GM18507 (cell line): Measurements from ENCODE around the gene PRKCE.

Experiments used
- DNase-seq: peaks from one replicate; pipeline ENCODE4 v3.0.0; 2011; ENCODE audit warnings: low read depth; ENCODE audit not compliant: insufficient read length; ENCODE audit errors: extremely low spot score
- FAIRE-seq: peaks from 2 replicates; lab custom pipeline; 2011; peaks lifted over from hg19 to GRCh38; lab: Jason Lieb, UNC

Gene PRKCE

DNA sequence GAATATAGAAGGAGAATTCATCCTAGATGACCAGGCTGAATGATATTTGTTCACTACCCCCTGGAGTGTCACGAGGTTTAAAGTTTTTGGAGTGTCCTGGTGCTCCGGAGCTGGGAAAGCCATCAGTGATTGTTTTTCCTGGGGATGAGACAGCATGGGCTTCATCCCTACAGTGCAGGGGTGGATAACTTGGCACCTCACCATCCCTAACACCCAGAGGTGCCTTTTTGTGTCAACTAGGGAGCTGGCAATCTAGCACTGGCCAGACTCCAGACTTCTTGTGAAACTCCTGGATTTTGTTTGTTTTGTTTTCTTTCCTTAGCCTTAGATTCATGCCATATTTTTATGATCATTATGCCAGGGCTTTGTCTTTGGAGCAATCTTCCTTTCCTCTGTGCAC is 164.8 kb downstream of the PRKCE start:
- FAIRE-seq (no peak), DNase-seq (no peak)

DNA sequence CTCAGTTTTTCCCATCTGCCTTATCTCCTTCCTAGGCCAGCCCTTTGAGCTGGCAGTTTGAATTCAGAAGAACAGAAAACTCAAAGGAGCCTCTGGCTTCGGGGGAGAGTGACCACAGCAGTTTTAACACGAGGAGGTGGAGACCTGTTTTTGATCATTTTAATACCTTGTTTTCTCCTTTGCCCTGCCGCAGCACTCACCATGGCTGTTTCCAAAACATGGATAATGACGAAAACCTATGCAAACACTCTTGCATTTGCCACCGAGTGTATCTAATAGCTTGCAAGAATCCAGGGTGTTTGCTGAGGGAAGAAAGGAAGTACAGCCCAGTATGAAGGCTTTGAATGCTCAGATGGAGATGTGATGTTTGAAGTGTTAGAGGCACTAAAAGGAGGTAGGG is 167.1 kb downstream of the PRKCE start:
- no peak for DNase-seq
- FAIRE-seq = no peak

DNA sequence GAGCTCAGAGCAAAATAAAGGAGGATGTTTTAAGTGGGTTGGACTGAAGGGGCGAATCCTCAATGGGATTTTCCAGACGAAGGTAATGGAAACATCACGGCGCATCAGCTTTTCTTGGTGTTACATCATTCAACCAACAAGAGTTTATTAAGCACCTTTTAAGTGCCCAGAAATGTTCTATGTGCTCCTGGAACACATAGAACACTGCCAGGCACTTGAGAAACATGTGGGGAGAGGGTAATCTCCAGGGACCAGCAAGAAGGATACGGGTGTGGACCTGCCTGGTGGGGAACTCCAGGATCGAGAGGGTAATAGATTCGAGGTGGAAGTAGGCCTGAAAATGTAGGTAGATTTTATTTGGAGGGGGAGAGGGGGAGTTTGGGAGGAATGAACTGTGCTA is 168.6 kb downstream of the PRKCE start:
- FAIRE-seq = no peak

DNA sequence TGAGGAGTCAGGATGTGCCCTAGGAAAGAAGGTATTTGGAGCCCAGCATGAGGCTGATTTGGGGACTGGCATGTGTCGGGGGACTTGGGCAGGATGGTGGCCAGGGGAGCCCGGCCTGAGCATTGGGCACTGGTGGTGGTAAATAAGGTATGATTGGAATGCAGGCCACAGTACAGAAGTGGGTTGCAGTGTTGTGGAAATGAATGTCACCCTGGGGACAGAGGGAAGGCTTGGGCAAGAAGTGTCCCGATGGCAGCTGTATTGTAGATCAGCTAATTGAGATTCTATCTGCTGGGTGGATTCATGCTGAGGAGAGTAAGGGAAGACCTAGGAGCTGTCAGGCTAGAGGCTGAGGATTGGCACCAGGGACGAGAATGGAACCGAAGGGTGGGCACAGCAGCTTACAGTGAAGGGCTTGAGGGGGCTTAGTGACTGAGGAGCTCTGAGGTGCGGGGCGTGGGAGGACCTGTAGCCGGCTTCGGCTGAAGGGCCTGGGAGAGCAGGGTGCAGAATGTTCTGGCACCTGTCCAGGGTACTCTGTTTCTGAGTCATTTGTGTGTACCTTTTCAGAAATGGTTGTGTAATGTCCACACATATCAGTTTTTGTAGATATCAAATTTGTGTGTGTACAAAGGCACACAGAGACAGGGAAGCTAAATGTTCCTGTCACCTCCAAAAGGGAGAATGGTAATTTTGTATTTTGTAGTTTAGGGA is 170.2 kb downstream of the PRKCE start:
- FAIRE-seq = no peak

More for the DNA sequence above, 168.6 kb downstream of the PRKCE start:
- no peak for DNase-seq

DNA sequence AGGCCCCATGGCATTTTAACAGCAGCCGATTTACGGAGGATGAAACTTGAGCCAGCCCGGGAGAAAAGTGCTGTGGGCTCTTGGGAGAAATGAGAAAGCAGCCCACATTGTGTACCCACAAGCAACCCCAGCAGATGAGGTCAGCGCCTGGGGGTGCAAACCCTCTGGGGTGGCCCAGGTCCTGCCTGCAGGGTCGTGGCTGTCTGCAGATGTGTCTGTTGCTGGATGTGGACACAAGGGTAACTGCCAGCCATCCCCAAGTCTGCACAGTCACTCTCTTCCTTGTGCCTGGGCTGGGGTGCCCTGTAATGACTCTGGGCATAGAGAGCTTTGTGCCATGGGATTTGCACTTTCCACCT is 170.8 kb downstream of the PRKCE start:
- FAIRE-seq (no peak), DNase-seq (no peak)

More for the DNA sequence above, 170.2 kb downstream of the PRKCE start:
- DNase-seq = no peak

DNA sequence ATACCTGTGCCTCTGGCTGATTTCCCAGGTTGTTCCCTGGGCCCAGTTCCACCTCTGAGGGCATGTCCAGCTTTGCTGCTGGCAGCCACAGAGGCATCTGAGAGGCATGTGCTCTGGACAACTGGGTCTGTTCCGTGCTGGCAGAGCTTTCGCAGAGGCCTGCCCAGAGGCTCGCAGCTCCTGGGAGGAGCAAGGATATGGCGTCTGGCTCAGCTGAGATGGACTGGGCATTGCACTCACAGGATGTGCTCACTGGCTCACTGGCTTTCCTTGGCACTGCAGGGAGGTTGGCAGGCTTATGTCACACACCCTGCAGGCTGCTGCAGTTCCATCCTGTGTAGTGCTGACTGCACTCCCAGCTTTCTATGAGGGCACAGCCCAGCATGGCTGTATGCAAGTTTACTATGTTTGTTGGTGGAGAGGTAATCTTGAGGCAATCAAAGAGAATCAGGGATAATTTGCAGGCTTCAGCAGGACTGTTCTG is 172.3 kb downstream of the PRKCE start:
- FAIRE-seq (no peak), DNase-seq (no peak)

DNA sequence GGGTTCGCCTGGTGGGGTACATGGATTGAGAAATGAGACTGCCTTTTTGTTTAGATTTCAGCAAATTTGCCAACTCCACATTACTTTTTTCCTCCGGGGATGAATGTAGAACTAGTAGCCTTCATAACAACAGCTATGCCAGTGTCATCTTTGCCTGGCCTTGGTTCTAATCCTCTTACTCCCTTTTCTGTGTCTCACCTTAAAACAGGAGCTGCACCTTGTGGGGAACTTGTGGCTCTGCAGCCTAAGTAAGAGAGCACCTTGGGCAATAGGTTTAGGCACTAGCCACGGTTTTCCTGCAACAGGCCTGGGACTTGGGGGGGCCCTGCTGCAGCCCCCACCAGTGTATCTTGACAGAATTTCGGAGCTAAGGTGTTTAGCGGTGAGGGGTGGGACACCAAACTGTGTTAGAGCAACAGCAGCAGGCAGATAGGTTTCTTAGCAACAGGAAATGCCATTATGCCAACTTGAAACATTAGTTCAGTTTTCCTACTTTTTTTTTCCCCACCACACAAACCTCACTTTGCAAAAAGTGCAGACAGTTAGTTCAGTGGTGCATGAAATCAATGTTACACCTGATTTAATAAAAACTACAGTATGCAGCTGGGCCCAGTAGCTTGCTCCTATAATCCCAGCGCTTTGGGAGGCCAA is 173.7 kb downstream of the PRKCE start:
- no peak for FAIRE-seq

DNA sequence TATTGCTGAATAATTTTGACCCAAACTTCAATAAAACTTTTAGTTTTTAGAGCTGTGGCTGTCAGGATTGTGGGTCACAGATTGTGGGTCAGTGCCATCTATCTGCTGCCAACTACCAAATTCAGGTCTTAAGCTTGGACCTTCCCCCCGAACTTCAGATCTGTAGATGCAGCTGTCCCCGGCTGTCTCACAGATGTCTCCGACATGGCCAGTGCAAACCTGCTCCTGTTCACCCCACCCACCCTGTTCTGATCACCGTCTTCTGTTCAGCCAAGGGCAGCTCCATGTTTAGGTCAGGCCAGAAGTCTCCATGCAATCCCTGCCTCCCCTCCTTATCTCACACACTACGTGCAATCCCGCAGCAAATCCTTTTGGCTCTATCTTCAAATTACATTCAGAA is 175.0 kb downstream of the PRKCE start:
- FAIRE-seq = no peak
- DNase-seq = no peak

More for the DNA sequence above, 173.7 kb downstream of the PRKCE start:
- DNase-seq = no peak

DNA sequence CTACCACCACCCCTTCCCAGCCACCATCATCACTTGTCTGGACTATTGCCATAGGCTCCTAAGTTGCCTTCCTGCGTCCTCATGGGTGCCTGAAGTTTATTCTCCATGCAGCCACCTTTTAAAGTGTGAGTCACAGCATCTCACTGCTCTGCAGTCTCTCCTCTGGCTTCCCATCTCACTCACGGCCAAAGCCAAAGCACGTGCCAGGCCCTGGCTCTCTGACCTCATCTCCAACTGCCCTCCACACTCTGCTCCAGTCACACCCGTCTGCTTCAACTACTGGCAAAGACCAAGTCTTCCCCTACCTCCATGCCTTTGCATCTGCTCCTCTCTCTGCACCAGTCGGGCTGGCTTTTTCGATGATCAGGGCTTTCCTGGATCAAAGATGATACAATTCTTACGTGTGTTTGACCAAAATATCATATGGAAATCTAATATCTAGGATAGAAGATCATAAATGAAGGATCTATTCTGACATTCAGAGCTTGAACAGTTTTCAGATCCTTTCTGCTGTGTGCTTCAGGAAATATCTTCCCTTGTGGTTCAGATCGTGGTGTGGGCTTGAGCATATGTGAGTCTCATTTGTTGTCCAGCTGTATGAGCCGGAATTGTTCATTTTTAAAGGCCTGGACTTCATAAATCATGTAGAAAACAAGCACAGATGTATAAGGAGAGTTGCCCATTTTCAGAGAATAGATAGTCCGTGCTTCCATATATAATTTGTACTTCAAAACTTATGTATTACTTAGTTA is 175.6 kb downstream of the PRKCE start:
- FAIRE-seq (no peak), DNase-seq (no peak)

DNA sequence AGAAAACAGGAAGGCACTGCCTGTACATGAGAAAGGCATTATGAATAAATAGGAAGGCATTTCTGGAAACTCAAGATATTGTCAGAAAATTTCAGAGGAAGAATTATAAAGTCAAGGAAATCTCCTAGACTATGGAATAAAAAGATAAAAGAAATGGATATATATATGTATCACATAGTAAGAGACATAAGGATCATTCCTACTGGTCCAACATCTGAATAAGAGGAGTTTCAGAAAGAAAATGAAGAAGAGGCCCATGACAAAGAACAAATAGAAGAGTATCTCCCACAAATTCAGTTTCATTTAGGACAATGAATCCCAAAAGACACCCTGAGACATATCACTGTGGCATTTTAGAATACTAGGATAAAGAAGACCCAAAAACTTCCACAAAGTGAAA is 178.8 kb downstream of the PRKCE start:
- FAIRE-seq (no peak), DNase-seq (no peak)

DNA sequence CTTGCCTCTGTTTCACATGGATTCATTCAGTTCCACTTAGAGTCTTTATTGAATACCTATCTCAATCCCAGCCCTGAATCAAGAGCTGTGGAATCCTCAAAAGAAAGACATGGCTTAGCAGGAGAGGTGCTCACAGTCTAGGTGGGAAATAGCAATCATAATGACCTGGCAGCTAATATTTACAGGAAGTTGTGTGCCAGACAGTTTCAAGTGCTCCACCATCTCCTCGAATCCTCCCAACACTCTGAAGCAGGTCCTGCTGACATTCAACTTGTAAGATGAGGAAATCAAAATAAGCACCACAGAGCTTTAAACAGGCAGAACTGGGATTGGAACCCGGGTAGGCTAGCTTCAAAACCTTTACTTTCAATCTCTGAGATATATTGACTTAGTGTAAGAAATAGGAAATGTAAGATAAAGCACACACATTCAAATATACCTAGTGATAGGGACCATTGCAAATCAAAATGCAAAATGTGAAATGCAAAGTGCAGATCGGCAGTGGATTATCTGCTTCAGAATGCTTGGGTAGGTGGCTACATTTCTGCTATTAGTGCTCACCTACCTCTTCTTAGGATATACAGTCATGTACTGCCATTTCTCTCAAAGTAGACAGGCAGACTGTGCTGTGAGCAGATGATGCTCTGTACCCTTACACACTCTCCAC is 182.0 kb downstream of the PRKCE start:
- DNase-seq (no peak), FAIRE-seq (no peak)

DNA sequence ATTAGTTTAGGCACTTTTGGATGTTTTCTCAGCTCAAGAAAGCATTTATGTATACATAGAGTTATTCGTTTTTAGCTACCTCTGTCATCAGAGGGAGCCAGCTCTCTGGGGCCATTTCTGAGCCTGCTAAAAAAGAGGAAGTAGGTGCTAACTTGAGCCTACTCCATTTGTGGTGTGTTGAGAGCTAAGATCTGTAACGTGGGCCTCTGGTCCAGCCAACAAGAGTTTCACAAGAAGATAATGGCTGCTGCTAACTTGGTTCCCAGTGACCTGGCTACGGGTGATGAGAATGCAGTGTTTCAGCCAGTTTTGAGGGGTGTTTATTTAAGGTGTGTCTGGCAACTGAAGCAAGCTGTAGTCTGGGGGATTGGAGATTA is 182.5 kb downstream of the PRKCE start:
- FAIRE-seq (peak; percentile 96), DNase-seq (no peak)

DNA sequence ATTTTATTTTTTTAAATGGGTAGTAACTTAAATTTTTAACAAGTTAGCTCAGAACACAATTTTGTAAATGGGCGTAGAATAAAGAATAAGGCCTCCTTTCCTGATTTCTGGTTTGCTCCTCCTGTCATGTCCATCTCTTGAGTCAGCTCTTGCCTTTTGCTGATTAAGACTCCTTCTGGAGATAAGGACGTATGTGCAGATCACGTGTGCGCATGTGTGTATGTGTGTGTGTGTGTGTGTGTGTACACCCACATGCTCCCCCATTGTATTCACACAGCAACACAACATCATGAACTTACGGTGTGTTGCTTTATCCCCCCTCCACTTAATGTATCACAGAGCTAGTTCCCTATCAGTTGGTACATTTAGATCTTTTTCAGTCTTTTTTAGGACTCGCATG is 182.9 kb downstream of the PRKCE start:
- FAIRE-seq (peak; percentile 12), DNase-seq (no peak)

DNA sequence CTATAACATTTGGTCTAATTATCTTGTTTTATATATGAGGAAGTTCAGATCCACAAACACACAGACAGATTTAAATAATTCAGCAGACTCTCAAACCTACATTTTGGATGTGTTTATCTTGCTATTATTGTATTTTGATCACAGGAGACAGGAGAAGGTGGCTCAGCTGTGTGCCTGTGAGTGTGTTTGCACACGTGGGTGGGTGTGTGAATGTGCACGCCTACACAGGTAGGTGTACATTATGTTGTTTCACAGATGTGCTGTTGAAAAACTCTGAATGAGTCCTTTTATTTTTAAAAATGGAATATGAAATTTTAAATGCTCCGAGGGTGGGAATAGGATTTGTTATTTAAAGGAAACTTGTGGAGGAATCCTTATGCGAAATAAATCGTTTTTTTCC is 183.4 kb downstream of the PRKCE start:
- DNase-seq = no peak
- no peak for FAIRE-seq

DNA sequence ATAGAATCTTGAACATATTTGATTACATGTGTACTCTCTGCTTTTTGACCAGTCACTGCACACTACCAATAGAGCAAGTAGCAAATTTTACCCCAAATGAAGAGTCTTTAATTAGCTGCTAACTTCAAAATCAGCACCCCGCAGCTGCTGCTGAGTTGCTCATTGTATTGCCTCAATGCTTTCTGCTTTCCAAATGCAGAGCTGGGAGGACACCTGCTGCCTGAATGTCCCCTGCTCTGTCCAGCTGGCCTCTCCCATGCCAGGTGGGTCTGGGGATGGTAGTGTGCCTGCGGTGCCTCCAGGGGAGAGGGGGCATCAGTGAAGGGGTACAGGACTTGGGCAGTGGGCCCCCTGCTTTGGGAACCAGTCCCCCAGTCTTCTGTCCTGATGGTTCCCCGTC is 184.8 kb downstream of the PRKCE start:
- FAIRE-seq (no peak), DNase-seq (no peak)

DNA sequence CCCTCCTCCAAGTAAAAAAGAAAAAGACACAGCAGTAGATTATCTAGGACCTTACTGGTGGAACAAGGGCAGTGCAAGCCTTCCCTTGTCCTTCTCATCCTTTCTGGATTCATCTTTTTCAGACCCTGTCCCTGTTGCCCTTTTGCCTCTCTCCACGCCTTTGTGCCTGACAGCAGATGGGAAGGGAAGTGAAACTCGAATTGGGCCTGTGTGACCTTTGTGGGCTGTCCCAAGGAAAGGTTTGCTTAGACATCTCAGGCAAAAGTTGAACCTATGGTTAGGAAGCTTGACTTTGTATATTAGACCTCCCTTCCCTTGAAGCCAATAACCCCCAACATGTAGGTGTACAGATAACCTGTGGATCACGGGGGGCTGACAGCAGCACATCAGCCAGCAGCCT is 185.3 kb downstream of the PRKCE start:
- FAIRE-seq (peak; percentile 93), DNase-seq (no peak)

DNA sequence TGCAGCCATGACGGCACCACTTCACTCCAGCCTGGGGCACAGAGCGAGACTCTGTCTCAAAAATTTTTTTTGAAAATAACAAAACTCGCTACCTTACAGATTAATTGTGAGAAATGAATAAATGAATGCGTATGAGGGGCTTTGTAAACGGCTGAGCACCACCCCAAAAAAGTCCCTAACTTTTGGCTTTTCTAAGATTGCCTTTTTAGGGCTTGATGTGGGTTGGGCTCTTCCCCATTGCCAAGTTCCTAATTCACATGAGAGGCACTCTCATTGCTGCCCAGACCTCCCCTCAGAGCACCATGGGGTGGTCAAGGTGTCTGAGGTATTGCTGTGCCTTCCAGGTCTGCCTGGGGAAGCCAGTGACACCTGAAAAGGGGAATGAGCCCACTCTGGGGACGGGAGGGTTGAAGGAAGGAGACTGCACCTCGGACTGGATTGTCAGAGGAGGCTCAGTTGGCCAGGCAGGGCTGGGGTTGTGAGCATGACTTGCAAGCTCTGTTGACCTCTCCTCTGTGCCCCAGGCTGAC is 186.4 kb downstream of the PRKCE start:
- FAIRE-seq (no peak), DNase-seq (no peak)

DNA sequence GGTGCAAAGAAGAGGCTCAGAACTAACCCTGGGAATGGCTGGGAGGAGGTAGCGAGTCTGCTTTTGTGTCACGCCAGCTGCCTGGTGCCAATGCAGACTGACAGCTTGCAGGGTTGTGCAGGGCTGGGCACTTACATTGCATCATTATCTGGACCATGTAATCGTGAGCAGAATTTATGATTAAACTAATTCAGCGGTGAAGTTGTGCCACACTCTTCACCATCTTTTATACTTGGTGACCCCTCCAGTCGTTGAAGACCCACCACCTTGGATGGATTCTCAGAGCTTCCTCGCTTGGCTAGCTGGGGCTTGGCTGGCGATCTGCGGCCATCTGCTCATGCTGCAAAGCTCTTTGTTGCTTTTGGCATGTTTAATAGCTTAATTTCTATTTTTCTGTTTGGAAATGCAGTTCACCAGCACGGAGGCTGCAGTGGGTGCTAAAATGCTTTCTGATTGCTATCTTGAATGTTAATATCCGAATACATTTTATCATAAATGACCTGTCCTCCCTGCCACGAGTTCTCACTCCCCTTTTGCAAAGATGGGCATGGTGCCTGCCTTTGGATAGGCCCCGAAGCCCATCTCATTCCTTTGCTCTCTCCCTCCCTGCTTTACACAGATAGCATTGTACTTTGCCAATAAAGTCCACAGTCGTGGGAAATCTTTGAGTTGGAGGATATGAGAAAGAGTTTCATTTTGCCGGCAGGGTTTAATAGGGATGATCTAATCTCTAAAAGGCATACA is 188.2 kb downstream of the PRKCE start:
- FAIRE-seq = no peak
- no peak for DNase-seq

DNA sequence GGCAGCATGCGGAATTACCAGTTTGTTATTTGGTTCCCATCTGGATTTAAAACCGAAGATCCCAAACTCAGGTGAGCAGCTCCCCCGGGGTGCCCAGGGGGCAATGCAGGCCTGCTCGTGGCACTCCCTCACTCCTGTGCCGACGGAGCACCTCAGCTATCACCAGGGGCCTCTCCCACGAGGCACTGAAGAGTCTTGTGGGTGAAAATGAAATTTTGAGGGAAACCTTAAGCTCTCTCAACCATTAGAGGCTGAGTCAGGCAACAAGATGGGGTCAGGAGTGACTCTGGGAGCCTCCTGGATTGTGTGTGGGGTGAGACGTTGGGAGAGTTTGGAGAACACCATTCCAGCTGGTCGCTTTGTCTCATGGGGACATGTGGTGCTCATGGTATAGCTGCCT is 189.0 kb downstream of the PRKCE start:
- FAIRE-seq = peak; percentile 75
- DNase-seq = no peak
